Jurkat, Clone E6-1 (cell line): ENCODE data around the gene IL17RA.

Experiments
- DNase-seq: peaks from one replicate; pipeline ENCODE4 v3.0.0-alpha.2; 2011; ENCODE audit warnings: low read depth, low spot score
- H3K4me3 ChIP-seq: 2 replicates; pipeline ENCODE4 v1.5.1; 2011; ENCODE audit warnings: mild to moderate bottlenecking, low read length, control low read depth, moderate library complexity

IL17RA gene

DNA sequence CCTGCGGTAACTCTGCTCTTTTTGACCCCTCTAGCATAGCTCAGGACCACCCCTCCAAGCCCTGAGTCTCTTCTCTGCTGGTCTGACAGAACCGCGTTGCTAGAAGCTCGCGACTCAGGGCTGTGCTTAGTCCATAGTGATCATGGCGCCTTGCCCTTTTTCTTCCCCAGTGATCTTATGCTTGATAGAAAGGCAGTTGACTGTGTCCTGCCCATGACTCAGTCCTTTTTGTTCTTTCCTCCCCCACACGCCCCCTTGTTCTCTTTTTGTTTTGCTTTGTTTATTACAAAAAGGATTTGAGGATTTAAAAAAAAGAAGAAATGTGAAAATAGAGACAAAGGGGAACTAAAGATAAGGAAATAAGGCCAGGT, 17.5 kb downstream of the IL17RA start:
- no peak for DNase-seq

DNA sequence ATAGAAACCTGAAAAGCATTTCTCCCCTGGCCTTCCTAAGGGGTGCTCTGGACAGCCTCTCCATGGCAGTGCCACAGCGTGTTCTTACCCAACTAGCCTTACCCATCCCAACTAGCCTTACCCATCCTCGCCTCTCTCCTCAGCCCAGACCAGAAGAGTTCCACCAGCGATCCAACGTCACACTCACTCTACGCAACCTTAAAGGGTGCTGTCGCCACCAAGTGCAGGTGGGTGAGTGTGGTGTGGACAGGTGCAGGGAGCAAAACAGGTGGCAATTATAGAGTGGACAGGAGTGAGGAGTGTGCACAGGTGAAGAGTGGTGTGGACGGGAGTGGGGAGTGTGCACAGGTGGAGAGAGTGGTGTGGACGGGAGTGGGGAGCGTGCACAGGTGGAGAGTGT, 18.6 kb downstream of the IL17RA start:
- no peak overlapping the region for H3K4me3 ChIP-seq
- no peak for DNase-seq

More for the DNA sequence above, 17.5 kb downstream of the IL17RA start:
- no peak overlapping the region for H3K4me3 ChIP-seq

DNA sequence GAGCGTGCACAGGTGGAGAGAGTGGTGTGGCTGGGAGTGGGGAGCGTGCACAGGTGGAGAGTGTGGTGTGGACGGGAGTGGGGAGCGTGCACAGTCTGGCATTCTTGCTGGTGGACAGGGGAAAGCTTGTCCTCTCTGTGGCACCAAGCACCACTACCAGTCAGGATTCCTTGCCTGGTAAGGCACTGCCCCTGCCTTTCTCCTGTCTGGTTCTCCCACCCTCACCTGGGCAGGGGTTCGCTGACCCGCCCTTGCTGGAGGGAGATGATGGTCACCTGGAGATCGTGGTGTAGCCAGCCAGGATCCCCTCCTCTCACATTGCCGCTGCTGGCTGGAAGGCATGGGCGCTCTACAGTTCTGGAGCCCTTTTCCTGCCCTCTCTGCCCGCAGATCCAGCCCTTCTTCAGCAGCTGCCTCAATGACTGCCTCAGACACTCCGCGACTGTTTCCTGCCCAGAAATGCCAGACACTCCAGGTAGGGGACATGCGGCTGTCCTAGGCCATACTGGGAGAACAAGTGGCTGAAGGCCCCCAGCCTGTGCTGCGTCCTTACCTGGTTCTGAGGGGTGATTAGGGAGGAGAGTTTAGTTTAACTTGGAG, 19.6 kb downstream of the IL17RA start:
- no peak for DNase-seq

DNA sequence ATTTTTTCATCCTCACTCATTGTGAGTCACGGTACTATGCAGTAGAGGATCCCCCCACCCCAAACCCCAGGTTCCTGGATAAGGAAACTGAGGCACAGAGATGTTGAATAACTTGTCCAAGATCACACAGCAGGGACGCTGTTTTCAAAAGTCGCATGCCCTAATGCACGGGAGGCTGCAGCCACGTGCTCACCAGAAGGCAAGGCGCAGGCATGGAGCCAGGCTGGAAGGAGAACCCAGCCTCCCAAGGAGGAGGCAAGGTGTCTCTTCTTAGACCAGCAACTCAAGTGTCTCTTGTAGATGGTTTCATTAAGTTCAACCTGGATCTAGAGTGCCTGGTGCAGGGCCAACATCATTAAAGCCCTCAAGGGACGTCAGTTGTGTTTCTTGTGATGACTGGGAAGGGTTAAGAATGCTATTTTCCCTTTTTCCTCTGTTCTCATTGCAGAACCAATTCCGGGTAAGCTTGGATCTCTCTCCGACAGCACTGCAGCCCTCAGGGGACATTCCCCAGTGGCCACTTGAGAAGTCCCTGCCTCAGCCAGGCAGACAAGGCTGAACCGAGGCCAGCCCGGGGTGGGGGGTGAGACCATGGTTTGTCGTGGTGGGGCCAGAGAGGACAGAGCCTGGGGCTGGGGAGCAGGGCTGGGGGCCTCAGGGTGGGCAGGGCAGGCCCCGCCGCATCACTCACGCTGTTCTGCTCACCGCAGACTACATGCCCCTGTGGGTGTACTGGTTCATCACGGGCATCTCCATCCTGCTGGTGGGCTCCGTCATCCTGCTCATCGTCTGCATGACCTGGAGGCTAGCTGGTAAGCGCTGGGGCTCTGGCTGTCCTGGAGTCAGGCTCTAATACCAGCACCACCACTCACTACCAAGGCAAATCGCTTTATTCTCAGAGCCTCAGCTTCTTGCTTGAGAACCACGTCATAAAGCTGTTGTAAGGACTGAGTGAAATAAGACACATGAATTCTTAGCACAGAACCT, 20.6 kb downstream of the IL17RA start:
- H3K4me3 ChIP-seq, result no peak overlapping the region
- DNase-seq, result no peak

More for the DNA sequence above, 19.6 kb downstream of the IL17RA start:
- no peak overlapping the region for H3K4me3 ChIP-seq

DNA sequence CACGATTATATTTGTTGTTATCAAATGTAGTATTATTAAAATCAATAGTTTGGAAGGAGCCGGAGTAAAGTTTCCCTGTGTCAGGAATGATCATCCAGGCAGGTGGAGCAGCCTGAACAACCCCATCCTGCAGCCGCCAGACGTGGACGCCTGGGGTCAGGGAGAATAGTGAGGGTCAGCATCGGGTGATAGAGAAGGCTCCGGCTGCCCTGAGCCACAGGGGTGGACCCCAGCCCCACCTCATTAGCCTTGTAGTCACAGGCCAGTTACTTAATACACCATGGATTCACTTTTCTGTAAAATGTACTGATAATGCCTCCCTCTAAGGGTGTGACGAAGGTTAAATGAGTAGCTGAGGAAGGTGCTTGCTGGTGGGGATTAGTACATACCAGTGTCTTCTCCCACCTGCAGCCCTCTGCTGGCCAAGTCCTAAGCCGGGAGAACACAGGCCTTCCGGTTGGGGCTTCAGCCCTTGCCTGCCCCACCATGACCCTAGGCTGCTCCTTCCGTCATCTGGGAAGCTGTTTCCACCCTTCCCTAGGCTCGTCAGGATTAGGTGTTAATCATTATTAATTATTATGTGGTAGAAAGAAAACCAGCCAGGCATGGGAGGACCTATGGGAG, 21.5 kb downstream of the IL17RA start:
- H3K4me3 ChIP-seq, result no peak overlapping the region
- no peak for DNase-seq

DNA sequence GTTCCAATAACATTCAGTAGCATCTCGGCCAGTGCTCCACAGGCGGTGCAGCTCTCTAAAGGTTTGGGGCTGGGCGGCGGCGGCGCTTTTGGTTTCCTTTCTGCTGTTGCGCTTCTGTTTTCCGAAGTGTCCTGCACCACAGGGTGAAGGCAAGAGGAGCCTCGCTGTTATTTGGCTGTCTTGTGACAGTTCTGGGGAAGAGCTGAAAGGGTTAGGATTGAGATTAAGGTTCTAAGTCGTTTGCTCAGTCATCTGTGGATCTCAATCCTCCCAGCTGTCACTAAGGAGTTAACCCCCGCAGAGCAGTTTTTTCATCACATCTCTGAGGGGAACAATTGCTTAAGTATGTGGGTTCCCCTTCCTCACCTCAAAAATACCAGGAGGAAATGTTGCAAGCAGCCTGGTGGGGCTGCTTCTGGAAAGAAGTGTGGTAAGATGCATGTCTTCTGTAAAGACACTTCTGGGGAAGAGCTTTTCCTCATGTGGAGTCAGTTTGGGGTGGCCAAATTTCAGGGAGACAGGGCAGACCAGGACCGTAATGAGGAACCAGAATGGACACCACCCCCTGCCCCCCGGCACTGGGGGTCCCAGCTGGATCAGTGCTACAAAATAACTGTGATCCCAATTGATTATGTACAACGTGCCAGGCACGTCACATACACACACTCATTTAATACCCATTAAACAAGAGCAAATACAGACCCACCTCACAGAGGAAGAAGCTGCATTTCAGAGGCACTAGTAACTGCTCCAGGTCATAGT, 22.2 kb downstream of the IL17RA start:
- H3K4me3 ChIP-seq, result no peak overlapping the region
- DNase-seq, result no peak

DNA sequence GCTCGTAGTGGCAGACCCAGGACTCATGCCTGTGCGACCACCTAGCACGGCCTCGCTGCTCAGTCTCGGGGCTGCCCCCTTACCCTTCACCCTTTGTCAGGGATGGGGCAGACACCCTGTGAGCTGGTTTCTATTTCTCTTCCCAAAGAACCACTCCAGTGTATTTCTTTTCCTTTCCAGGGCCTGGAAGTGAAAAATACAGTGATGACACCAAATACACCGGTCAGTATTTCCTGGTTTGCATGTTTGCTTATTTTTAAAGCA, 22.7 kb downstream of the IL17RA start:
- no peak for DNase-seq
- no peak overlapping the region for H3K4me3 ChIP-seq

DNA sequence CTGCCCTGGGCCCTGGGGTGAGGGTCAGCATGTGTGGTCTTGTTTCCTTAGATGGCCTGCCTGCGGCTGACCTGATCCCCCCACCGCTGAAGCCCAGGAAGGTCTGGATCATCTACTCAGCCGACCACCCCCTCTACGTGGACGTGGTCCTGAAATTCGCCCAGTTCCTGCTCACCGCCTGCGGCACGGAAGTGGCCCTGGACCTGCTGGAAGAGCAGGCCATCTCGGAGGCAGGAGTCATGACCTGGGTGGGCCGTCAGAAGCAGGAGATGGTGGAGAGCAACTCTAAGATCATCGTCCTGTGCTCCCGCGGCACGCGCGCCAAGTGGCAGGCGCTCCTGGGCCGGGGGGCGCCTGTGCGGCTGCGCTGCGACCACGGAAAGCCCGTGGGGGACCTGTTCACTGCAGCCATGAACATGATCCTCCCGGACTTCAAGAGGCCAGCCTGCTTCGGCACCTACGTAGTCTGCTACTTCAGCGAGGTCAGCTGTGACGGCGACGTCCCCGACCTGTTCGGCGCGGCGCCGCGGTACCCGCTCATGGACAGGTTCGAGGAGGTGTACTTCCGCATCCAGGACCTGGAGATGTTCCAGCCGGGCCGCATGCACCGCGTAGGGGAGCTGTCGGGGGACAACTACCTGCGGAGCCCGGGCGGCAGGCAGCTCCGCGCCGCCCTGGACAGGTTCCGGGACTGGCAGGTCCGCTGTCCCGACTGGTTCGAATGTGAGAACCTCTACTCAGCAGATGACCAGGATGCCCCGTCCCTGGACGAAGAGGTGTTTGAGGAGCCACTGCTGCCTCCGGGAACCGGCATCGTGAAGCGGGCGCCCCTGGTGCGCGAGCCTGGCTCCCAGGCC, 23.7 kb downstream of the IL17RA start:
- DNase-seq, result no peak
- H3K4me3 ChIP-seq, result no peak overlapping the region

DNA sequence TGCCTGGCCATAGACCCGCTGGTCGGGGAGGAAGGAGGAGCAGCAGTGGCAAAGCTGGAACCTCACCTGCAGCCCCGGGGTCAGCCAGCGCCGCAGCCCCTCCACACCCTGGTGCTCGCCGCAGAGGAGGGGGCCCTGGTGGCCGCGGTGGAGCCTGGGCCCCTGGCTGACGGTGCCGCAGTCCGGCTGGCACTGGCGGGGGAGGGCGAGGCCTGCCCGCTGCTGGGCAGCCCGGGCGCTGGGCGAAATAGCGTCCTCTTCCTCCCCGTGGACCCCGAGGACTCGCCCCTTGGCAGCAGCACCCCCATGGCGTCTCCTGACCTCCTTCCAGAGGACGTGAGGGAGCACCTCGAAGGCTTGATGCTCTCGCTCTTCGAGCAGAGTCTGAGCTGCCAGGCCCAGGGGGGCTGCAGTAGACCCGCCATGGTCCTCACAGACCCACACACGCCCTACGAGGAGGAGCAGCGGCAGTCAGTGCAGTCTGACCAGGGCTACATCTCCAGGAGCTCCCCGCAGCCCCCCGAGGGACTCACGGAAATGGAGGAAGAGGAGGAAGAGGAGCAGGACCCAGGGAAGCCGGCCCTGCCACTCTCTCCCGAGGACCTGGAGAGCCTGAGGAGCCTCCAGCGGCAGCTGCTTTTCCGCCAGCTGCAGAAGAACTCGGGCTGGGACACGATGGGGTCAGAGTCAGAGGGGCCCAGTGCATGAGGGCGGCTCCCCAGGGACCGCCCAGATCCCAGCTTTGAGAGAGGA, 24.5 kb downstream of the IL17RA start:
- H3K4me3 ChIP-seq, result no peak overlapping the region
- no peak for DNase-seq

DNA sequence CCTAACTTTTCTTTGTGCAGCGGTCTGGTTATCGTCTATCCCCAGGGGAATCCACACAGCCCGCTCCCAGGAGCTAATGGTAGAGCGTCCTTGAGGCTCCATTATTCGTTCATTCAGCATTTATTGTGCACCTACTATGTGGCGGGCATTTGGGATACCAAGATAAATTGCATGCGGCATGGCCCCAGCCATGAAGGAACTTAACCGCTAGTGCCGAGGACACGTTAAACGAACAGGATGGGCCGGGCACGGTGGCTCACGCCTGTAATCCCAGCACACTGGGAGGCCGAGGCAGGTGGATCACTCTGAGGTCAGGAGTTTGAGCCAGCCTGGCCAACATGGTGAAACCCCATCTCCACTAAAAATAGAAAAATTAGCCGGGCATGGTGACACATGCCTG, 25.2 kb downstream of the IL17RA start:
- DNase-seq, result no peak
- H3K4me3 ChIP-seq, result no peak overlapping the region

DNA sequence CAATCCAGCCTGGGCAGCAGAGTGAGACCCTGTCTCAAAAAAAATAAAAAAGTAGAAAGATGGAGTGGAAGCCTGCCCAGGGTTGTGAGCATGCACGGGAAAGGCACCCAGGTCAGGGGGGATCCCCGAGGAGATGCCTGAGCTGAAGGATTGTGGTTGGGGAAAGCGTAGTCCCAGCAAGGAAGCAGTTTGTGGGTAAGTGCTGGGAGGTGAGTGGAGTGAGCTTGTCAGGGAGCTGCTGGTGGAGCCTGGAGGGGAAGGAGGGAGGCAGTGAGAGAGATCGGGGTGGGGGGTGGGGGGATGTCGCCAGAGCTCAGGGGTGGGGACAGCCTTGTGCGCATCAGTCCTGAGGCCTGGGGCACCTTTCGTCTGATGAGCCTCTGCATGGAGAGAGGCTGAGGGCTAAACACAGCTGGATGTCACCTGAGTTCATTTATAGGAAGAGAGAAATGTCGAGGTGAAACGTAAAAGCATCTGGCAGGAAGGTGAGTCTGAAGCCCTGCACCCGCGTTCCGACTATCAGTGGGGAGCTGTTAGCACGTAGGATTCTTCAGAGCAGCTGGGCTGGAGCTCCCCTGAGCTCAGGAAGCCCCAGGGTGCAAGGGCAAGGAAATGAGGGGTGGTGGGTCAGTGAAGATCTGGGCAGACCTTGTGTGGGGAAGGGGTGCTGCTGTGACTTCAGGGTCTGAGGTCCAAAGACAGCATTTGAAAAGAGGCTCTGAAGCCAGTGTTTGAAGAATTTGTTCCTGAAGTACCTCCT, 26.2 kb downstream of the IL17RA start:
- DNase-seq, result no peak
- no peak overlapping the region for H3K4me3 ChIP-seq

DNA sequence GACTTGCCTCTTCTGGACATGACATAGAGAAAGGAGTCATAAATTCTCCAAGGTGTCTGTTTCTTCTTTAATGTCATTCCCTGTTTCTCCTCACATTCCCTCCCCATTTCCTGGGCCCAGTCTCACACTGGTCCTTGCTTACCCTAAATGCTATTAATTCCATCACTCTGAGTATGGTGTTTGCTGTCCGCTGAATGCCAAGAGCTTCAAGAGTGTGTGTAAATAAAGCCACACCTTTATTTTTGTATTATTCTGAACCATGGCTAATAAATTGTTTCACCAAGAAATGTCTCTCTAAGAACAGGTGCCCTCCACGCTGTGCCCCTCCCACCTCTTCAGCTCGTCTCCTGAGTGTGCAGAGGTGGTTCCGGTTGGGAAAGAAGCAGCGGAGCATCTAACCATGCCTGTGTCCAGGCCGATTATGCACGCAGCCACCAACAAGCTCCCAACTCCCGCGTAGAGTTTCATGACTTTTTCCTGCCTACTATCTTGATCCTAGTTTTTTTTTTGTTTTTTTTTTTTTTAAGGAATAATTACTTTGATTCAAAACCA, 27.8 kb downstream of the IL17RA start:
- H3K4me3 ChIP-seq, result no peak overlapping the region
- no peak for DNase-seq

DNA sequence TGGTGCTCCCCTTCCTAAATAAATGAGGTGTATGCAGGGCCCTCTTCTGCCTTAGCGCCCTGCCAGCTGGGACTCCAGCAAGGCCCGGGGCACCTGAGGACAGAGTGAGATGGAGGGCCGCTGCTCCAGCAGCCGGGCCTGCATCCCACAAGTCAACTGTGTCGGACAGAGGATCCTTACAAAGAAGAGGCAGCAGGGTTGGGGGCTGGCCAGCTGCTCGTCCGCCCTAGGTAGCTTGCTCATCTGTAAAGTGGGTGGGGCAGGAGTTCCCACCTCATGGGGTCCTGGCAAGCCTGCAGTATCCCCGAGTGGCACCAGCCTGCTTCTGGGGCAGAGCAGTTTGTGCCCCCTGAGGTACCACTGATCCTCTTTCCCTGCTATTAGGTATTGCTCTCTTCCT, 28.8 kb downstream of the IL17RA start:
- DNase-seq, result no peak
- no peak overlapping the region for H3K4me3 ChIP-seq

DNA sequence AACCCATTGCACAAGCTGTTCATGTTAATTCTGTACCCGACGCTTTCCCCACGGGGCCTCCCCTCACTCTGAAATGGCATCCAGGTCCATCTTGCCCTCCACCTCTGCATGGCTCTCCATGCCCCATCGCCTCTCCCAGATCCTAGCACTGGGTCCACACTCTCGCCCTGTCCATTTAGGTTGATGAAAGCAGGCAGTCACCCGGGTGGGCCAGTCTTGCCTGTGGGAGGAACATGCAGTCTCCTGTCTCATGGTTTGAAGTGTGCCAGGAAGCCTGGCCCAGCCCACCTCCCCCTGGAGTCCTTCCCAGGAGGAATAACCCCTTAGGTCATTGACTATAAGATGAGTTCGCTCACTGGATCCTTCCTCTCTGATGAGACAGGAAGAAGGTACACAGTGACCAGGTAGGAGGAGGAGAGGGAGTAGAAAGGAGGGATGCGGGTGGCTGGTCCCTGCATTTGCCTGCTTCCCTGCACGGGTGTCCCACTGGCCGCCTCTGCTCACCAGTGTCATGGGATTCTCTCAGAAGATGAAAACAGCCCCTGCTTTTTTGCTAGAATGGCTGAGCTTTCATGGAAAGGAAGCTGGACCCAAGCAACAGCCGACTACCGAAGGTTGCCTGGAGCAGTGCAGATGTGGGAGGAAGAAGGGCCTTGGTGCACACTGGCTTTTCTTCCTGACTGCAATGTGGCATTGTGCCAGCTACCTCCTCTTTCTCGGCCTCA, 29.5 kb downstream of the IL17RA start:
- no peak for DNase-seq
- H3K4me3 ChIP-seq, result no peak overlapping the region

DNA sequence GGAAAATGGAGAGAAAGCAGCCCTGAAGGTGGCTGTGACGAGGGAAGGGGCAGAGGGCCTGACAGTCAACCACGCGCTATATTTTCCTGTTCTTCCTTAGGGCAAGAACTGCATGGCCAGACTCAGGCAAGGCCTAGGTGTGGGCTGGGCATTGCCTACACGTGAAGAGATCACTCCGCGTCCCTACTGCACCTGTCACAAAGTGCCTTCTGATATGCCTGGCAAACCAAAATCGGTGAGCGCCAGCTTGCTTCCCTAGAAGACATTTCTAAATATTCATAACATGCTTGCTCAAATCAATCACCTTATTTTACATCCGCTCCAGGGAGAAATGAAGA, 30.1 kb downstream of the IL17RA start:
- H3K4me3 ChIP-seq, result no peak overlapping the region
- DNase-seq, result no peak

DNA sequence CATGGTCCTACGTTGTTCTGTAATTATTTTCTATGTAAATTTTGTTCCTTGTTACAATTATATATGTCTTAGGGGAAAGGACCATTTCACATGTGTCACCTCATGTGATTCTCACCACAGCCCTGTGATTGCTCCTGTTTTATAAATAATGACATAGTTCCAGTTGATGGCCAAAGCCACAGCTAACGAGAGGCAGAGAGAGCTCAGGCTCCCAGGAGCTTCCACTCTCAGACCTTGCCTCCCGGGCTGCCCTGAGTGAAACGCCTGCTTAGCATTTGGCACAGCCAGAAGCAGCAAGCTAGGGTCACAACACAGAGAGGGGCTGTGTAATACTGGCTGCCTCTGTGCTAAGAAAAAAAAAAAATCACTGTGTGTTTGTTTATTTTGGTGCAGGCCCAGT, 30.4 kb downstream of the IL17RA start:
- no peak for DNase-seq
- H3K4me3 ChIP-seq, result no peak overlapping the region
